ENCODE data around the gene GPR176.

Gene GPR176

DNA sequence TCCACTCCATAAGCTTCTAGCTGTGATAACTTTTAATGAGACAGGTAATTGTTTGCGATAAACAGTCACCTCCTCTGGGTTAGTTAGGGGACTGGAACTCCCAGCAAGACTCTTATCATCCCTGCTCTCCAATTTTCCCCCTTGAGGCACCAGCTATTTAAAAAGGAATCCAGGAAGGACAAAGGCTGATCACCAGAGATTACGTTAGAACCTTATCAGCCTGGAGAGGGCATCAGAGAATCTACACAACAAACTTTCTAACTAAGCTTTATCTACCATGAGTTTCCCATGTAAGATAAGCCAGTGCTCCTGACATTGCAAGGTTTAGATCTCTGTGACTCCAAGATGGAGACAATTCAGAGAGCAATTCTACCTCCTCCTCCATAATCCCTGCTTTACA, 31.3 kb downstream of the GPR176 start:
- peak in 1 of 2 experiments; percentile 5 for DNase-seq

DNA sequence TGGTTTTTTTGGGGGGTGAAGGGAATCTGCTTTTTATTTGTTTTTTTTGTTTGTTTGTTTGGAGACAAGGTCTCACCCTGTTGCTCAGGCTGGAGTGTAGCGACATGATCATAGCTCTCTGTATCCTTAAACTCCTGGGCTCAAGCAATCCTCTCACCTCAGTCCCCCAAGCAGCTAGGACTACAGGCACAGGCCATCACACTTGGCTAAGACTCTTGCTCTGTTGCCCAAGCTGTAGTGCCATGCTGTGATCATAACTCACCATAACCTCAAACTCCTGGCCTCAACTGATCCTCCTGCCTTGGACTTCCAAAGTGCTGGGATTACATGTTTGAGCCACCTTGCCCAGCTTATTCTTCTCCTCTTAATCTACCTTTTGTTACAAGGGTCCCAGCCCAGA, 31.8 kb downstream of the GPR176 start:
- DNase-seq: no peak

DNA sequence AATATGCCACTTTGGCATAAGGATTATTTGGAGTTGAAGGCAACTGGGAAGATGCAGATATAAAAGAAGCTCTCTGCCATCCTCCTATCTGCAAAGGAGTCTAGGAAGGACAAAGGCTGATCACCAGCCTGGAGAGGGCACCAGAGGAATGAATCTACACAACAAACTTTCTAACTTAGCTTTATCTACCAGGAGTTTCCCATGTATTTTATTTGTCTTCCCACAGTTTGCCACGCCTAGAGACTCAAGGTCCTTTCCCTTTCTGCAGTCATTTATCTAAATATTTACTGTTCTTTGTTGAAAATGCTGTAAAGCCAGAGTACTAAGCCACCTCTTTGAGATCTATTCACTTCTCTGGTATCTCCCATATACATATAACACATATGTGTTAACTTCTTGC, 32.2 kb downstream of the GPR176 start:
- DNase-seq: peak in 1 of 2 experiments; percentile 30

DNA sequence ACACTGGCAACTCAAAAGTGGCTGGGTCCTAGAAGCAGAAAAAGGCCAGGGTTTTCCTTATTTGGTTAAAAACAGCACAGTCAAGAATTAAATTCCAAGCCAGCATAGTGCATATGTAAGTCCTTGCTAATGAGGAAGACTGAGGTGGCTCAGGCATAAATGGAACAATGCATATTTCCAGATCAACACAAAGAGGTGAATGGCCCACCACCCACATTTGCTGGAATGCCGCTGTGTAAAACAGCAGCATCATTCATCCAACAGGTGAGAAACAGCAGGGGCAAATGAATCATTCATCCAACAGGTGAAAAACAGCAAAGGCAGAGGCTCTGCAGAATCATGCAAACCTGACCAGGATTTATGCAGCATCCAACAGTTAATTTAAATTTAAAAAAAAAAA, 32.9 kb downstream of the GPR176 start:
- no peak for DNase-seq

DNA sequence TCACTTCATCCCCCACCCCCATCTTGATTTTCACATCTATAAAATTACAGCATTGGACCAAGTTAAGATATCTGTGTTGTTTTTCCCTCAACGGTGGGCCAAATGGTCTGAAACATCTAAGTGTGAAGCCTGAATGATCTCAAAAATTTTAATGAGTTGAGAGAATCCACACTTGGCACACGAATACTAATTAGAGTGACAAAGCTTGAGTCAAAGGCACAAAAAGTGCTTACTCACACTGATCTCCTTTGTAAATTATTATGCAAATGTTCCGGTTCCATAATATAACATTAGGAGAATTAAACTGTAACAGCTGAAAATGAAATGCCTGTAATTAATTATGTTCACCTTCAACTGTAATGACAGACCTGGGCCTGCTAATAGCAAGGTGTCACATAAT, 33.6 kb downstream of the GPR176 start:
- no peak for DNase-seq

DNA sequence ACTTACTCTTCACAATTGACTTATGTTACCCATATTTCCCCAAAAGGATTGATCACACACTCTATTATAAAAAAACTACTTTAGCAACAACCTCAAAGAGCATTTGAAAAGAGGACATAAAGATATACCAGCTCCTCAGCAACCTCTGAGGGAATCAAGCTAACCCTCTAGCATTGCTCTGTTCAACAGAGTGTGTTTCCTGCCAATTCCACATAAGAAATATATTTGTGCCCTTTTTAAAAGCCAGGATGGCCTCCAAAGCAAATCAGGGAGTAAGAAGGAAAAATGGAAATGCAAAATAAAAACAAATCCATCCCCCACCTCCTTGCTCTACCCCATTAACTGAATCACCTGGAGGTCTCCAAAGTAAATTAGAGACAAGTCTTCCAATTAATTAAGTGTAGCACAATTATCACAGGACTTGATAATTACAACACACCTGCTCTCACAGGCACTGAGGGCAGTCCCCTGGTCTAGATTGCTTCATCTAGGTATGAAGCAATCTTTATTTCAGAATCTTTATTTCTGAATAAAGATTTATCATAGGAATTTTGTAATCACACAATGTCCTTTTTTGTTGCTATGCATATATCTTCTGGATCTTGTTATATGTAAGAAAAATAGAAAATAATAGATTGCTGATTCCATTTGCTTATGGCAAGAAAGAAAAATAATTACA, 34.8 kb downstream of the GPR176 start:
- no peak for DNase-seq

DNA sequence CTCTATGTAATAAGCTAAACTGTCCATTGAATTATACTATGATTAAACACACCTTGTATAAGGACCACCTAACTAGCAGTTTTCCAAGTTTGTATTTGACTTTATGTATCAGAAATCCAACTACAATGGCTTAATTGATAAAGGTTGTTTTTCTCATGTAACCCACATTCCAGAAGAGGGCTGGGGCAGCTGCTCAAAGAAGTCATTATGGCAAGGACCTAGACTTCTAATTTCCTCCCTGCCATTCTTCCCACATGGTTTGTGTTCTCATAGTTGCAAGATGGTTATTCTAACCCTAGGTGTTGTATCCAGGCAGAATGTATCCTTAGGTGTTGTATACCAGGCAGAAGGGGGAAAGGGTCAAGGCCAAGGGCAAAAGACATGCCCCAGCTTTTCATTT, 35.7 kb downstream of the GPR176 start:
- DNase-seq: no peak

DNA sequence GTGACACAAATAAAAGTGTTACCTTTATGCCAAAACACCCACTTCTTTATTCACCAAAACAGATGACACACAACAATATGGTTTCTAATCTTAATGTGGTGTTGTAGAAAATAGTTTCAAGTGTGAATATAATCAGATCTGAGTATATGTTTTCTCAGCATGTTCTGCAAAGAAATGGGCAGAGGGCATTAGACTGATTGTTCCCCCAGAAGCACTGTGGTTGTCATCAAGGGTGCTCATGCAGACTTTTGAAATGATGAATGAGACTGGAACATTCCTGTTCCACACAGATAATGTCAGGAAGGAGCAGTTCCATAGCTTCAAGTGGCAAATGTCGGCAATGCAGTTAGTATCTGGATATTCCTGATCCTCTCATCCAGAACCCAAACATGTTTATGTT, 37.5 kb downstream of the GPR176 start:
- DNase-seq: no peak

DNA sequence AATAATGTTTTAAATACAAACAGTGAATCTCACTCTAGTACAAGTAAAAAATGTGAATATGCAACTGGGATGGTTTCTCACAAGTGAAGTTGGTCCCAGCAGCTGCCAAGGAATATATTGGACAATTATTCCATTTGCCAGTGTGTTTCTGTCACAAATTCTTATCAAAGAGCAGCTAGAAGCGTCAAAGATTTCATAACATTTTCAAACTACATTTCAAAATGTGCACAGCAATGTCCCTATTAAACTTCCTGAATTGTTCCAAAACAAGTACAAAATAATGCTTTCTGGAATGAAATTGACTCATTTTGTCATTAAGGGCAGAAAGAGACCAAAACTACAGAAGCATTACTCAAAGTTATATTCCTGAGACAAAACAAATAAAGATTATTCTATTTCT, 38.3 kb downstream of the GPR176 start:
- no peak for DNase-seq

DNA sequence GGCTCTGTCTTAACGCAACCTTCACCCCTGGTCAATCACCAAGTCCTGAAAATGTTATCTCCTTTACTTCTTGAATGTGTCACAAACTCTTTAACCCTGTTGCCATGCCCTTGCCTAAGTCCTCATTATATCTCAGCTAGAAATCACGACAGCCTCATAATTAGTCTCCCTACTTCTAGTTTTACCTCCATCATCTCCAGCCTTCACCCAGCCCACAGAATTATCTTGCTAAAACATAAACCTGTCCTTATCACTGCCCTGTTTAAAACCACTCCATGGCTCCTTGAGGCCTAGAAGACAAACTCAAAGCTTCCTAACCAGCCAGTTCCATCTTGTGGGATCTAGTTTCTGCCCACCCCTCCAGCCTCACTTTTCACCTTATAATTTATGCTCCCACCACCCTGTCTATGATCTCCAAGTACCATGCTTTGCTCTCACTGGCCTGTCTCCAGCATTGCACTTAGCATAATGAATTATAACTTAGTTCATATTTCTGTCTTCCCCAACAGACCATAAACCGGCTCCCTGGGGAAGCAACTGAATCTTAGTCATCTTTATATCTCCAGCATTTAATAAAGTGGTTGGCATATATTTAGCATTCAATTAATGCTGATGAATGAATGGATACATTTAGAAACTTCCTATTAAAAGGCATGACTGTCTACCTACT, 39.2 kb downstream of the GPR176 start:
- no peak for DNase-seq

DNA sequence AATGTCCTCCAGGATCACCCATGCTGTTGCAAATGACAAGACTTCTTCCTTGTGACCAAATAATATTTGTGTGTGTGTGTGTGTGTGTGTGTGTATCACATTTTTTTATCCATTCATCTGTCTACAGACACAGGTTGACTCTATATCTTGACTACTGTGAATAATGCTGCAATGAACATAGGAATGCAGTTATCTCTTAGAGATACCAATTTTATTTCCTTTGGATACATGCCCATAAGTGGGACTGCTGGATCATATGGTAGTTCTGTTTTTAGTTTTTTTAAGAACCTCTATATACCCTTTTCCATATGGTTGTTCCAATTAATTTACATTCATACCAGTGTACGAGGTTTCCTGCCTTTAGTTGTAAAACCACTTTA, 41.7 kb downstream of the GPR176 start:
- no peak for DNase-seq

DNA sequence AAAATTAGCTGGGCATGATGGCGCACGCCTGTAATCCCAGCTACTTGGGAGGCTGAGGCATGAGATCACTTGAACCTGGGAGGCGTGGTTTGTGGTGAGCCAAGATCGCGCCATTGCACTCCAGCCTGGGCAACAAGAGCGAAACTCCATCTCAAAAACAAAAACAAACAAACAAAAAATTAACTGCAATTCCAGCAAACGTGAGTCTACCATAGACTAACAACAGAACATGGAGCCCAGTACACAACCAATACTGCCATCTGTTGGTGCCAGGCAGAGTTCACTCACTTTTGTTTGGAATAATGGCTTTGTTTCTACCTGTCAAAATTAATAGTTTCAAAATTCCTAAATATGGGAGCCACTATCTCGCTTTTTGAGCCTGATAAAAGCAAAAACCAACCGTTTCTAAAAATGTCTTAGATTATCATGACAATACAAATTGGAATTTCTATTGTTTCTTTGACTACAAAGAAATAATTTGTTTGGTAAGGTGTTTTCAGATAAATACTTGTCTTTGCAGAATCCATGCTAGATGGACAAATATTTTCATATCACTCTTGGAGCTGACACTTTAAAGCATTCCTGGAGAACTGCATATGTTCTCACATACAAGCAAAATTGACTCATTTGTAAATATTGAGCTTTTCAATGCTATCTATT, 45.0 kb downstream of the GPR176 start:
- DNase-seq: peak in 1 of 2 experiments; percentile 4

DNA sequence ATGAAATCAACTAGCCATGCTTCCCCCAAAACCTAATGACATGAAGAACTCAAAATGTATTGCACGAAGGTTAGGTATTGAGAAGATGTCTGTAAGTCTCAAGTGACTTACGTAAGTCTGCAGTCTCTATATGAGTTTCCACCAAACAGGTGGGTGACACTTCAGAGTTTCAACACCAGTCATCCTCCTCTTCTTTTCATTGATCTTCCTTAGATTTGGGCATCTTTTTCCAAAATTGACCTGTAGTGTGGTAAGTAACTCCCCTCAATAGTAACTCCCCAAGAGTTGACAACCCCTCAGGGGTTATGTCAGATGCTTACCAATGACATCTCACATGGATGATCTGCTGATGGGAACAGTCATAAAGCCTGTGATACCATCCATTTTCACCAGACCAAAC, 46.1 kb downstream of the GPR176 start:
- DNase-seq: no peak

DNA sequence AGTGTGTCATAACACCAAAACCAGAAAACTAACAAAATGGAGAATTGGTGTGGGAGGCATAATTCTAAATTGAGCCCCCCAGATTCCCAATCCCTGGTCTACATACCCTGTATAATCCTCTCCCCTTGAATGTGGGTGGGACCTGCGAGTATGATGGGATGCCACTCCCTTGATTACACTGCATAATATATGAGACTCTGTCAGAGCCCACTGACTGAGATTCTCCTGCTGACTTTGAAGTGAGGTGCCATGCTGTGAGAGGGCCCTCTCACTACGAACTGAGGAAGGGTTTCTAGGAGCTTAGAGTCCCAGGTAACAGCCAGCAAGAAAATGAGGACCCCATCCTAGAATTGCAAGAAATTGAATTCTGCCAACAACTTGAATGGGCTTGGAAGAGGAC, 49.5 kb downstream of the GPR176 start:
- no peak for DNase-seq

DNA sequence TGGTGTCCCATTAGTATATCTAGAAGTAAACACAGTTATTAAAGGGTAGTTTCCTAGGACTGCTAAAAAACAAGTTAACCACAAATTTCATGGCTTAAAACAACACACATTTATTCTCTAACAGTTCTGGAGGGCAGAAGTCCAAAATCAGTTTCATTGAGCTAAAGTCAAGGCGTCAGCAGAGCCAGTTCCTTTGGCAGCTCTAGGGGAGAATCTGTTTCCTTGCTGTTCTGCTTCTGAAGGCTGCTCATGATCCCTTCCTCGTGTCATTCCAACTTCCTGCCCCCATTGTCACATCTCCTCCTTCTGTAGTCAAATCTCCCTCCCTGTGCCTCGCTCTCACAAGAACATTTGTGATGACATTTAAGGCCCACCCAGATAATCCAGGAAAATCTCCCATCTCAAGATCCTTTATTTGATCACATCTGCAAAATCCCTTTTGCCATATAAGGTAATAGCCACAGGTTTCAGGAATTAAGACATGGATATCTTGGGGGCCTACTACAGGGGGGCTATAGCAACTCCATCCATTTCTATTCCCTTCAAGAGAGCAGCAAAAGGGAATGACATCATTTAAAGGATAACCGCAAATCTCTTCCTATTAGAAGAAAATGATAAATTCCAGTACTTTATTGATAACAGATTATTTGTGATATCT, 50.1 kb downstream of the GPR176 start:
- no peak for DNase-seq

DNA sequence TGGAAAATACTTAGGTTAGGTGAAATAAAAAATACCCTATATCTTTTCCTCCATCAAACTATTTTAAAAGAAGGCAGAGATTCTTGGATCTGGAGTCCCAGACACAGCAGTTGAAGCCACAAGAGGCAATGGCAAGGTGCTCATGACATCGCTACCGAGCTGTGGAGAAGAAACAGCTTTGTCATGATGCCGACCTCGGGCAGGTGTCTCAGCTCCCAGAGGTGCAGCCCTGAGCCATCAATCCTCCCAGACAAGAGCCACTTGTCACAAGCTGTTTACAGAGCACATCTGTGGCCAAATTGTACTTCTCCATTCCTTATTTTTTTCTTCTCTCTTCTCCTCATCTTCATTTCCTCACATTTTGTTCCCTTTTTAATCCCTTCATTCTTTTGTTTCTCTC, 50.8 kb downstream of the GPR176 start:
- no peak for DNase-seq

DNA sequence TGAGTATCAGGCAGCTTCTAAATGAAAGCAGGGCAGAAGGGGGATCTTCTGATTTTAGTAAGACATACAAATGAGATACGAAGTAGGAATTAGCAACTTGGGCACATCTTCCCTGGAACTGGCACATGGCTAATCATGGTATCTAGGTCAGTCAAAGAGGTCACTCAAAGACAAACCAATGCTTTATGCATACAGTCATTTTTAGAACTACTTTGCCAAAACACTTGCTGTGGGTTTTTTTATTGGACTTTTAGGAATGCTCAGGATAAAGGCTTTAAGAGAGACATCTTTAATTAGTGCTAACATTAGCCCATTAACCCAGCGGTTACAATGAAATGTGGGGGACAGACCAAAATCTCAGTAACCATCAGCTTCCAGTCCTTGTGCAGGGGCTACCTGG, 51.7 kb downstream of the GPR176 start:
- no peak for DNase-seq

DNA sequence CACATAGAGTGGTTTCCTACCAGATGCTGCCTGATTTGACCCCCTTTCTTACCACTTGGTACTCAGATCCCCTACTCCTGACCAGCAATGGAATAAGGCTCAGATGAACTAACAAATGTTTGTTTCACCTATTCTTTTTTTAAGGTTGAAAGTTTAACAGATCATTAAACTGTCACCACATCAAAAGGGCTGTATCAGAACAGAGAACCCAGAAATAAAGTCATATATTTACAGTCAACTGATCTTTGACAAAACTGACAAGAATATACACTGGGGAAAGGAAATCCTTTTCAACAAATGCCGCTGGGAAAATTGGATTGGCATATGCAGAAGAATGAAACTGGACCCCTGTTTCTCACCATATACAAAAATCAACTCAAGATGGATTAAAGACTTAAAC, 56.0 kb downstream of the GPR176 start:
- no peak for DNase-seq

DNA sequence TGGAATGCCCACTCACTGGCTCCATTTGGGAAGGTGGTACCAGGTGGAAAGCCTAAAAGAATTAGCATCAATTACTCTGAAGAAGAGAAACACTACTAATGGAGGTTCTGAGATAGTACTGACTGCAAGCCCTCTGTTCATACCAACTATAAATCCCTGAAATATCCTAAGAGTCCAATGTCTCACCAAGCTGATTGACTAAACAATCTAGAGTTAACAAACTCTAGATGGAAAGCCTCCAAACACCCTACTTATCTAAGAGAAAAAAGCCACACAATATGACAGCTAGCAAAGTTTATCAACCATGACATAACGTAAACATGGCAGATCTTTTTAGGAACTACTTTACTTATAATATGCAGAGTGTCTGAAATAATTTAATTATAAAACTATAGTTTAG, 59.2 kb downstream of the GPR176 start:
- DNase-seq: no peak

DNA sequence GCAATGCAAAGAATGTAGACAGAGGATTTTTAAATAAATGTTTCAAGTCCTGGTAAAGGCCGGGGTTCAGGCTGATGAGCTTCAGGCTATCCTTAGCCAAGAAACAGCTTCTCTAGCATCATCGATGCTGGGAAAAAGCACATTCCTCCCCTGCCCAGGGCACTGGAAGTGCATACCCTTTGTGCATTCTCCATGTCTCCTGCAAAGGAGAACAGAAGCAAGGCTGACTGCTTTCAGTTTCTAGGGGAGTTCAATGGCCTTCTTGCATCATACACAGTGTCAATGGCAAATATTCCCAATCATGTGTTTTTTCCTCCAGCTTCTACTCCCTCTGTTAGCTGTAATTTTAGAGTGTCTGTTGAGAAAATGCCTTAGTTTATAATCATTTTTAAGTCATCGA, 59.9 kb downstream of the GPR176 start:
- DNase-seq: no peak

DNA sequence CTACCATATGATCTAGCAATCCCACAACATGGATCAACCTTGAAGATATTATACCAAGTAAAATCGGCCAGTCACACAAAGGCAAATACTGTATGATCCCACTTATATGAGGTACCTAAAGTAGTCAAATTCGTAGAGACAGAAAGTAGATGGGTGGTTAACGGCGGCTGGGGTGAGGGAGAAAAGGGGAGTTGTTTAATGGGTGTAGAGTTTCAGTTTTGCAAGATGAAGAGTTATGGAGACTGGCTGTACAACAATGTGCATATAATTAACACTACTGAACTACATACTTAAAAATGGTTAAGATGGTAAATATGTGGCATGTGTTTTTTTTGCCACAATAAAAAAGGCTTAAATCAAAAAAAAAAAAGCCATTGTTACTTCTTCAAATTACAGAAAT, 60.4 kb downstream of the GPR176 start:
- no peak for DNase-seq

DNA sequence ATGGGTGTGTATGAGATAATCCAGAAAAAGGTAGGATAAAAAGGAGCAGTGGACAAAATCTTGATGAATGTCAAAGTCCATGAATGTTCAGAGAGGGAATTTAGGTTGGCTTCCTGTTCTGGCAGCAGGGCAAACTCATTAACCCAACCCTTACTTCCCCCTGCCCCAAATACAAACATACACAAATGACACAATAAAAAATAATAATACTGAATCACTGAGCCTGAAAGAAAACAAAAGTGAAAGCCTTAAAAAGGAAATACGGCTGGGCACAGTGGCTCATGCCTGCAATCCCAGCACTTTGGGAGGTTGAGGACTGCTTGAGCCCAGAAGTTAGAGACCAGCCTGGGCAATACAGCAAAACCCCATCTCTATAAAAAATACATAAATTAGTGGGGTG, 62.9 kb downstream of the GPR176 start:
- no peak for DNase-seq

DNA sequence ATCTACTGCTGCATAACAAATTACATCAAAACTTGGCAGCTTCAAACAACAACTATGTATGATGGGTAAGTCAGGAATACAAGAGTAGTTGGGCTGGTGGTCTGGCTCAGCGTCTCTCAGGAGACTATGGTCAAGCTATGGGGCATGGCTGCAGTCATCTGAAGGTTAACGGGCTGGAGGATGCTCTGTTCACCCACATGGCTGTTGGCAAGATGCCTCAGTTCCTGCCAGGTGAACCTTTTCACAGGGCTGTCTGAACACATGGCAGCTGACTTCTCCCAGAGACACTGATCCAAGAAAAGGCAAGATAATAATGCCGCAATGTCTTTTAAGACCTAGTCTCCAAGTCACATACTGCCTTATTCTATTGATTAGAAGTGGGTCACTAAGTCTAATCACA, 63.7 kb downstream of the GPR176 start:
- DNase-seq: no peak

DNA sequence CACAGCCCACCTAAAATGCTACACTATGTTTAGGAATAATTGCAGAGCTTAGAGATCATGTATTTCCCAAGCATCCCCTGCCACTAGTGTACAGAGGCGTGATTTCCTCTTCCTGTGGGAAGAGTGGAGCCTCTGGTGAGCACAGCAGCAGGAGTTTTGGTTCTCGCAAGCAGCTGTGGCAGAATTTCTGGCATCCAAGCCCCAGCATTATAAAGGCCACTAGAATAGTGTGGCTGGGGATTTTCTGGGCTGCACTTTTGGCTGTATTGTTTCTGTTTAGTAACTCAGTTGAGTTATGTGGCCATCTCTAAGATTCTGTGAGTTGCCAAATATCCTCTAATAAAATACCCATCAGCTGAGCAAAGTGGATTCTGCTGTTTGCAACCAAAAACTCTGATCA, 64.7 kb downstream of the GPR176 start:
- DNase-seq: no peak
